Testis (tissue), 3 donors: Measurements from ENCODE around the gene SEC14L5. TPM values are rescaled to one million over a fixed set of nuclear protein-coding genes. Genes with fewer than 3 reads are reported as not detected.
"Not testable (repeated sequence)": the region's sequence is repeated elsewhere in the genome, so short reads cannot be mapped to it uniquely, and the experiment has no call there.

Experiments
- DNase-seq: peaks from one replicate; pipeline ENCODE4 v3.0.0-alpha.2; 2019
- H3K27ac ChIP-seq, 2 donors: fragments of 200-600 bp; sonication (generic); one replicate each; pipeline ENCODE4 v1.5.1; 2019
- H3K27me3 ChIP-seq: fragments of 200-600 bp; sonication (generic); one replicate; pipeline ENCODE4 v1.5.1; 2019
- H3K36me3 ChIP-seq: fragments of 200-600 bp; sonication (generic); one replicate; pipeline ENCODE4 v1.5.1; 2017; ENCODE audit warnings: low read depth; ENCODE audit errors: missing control alignments
- H3K4me1 ChIP-seq: fragments of 200-600 bp; sonication (generic); one replicate; pipeline ENCODE4 v1.5.1; 2019
- H3K4me3 ChIP-seq, 2 donors: fragments of 200-600 bp; sonication (generic); one replicate each; pipeline ENCODE4 v1.5.1; 2017 to 2019
- H3K9me3 ChIP-seq: fragments of 200-600 bp; sonication (generic); one replicate; pipeline ENCODE4 v1.5.1; 2017
- POLR2A ChIP-seq: fragments of 450-650 bp; IDR thresholded peaks from one replicate; pipeline ENCODE4 v1.6.1; 2017; ENCODE audit warnings: antibody characterized with exemption, mild to moderate bottlenecking, moderate library complexity
- WGBS, 2 donors: methylation state at CpG; one replicate each; pipeline ENCODE4 v1.1.5; 2018; 5-methylcytosine and 5-hydroxymethylcytosine counted together
- intact Hi-C: fragments of 100-400 bp; cut with DNase I; formaldehyde crosslinking; loops from one replicate; pipeline ENCODE4 v1.15.1; 2023; ENCODE audit warnings: low total_unique reads
- polyA plus RNA-seq: library from polyadenylated mRNA; stranded (reverse); fragments of 350-450 nt; fragmentation: Illumina TruSeq; extraction: RNeasy Lipid Tissue Mini Kit (QIAGEN cat#74804); gene quantifications from one replicate; pipeline ENCODE4 v1.2.3, GENCODE V29; 2014; ENCODE audit warnings: low read depth, low replicate concordance; ENCODE audit not compliant: insufficient read depth
- total RNA-seq, 2 donors: library from RNA; depleted of rRNA; stranded (reverse); fragments of >200 nt; gene quantifications; one replicate each; pipeline ENCODE4 v1.2.3, GENCODE V29; 2016
- TF ChIP-seq, protein P1 (sequence below), 3 experiments: fragments of 450-650 bp in 2 of 3; fragments of 200-600 bp in 1 of 3; sonication (generic) in 1 of 3; IDR thresholded peaks; one replicate each; pipeline ENCODE4 v1.5.1; 2016 to 2019; ENCODE audit warnings: antibody characterized with exemption in 3 of 3, mild to moderate bottlenecking in 2 of 3, moderate library complexity in 1 of 3

The SEC14L5 gene
- total and polyA plus RNA-seq, 3 donors from 2014 or later: 0.73 to 2.9 (median 1.2) TPM

DNA sequence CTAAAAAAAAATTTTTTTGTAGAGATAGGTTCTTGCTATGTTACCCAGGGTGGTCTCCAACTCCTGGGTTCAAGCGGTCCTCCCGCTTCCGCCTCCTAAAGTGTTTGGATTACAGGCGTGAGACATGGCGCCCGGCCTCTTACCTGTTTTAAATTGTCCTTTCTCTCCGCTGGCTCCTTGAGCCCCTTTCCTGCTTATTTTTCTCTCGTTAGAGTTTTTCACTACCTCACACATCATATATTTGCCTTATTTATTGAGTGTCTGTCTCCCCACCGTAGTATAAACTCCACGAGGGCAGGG, 760 bp upstream of the SEC14L5 start:
- intact Hi-C loops: no loop called here
- no peak for DNase-seq
- 11 to 19% methylated on average over 10 of the region's 10 CpGs for whole genome bisulfite sequencing, 2 donors

DNA sequence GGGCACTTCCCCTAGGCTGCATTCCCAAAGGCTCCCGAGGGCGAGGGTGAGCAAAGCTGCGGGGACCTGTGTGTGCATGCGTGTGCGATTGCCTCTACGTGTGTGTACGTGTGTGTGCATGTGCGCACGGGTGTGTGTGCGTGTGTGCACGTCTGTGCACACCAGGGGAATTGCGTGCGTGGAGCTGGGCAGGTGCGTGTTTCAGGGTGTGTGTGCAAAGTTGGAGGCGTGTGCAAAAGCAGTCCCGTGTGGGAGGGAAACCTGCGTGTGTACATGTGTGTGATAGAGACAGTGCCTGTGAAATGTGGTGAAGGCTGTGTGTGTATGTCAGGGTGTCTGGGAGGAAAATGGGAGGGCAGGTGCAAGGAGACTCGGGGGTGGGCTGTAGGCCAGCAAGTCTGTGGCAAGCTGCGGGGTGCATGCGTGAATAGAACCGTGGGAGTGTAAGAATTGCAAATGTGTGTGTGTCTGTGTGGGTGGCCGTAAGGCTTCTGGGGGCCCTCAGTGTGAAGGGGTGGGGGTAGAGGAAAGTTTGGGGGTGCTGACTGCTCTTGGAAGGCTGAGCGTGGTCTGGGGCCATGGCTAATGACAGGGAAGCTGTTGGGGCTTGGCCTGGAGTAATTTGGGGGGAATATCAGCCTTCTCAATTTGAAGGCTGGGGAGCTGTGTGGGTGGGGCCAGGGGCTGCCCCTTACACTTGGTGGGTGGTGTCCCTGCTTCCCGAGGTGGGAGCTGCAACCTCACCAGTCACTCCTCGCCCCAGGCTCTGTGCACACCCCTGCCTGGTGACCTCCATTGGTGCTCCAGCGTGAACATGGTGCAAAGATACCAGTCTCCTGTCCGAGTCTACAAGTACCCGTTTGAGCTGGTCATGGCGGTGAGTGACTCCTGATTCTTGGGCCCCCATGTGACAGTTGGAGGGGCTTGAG, 644 bp downstream of the SEC14L5 start:
- TF ChIP-seq POLR2A: no peak
- Histone ChIP-seq H3K36me3 (no peaks in the 10 kb centered on the region), H3K4me3 (peak overlapping the region; percentile 36 to 52), H3K27me3 (no peaks in the 10 kb centered on the region), H3K4me1 (peaks cover 8% of the 10 kb centered on the region), H3K9me3 (no peaks in the 10 kb centered on the region), H3K27ac (no peak overlapping the region)
- no peak for DNase-seq
- intact Hi-C loops: no loop called here
- WGBS, 2 donors: 34 to 46% methylated on average over 17 to 28 of the region's 29 CpGs

More for the DNA sequence above, 760 bp upstream of the SEC14L5 start:
- Histone ChIP-seq H3K27ac (peak overlapping the region in 1 of 2 donors; percentile 11), H3K27me3 (no peaks in the 10 kb centered on the region), H3K9me3 (no peaks in the 10 kb centered on the region), H3K4me1 (peaks cover 8% of the 10 kb centered on the region), H3K36me3 (no peaks in the 10 kb centered on the region), H3K4me3 (peak overlapping the region; percentile 53 to 59)
- no peak for TF ChIP-seq POLR2A
- TF ChIP-seq, protein P1, sequence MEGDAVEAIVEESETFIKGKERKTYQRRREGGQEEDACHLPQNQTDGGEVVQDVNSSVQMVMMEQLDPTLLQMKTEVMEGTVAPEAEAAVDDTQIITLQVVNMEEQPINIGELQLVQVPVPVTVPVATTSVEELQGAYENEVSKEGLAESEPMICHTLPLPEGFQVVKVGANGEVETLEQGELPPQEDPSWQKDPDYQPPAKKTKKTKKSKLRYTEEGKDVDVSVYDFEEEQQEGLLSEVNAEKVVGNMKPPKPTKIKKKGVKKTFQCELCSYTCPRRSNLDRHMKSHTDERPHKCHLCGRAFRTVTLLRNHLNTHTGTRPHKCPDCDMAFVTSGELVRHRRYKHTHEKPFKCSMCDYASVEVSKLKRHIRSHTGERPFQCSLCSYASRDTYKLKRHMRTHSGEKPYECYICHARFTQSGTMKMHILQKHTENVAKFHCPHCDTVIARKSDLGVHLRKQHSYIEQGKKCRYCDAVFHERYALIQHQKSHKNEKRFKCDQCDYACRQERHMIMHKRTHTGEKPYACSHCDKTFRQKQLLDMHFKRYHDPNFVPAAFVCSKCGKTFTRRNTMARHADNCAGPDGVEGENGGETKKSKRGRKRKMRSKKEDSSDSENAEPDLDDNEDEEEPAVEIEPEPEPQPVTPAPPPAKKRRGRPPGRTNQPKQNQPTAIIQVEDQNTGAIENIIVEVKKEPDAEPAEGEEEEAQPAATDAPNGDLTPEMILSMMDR (IDR thresholded peaks at IDR 0.05): no peak

DNA sequence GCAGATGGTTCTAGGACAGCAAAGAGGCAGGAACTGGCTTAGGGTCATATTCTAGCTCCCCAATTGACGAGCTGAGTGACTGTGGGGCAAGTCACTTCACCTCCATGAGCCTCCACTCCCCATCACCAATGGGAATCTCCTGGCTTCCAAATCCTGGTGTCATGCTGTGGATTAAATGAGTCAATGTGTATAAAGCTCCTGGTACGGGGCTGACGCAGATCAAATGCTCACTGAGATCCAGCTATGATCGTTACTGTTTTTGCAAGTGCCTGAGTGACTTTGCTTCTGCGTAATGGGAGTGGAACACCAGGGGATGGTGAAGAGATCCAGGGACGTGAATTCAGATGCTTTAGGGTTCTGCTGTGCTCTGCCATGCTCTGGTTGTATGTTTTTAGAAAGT, 2.4 kb downstream of the SEC14L5 start:
- Histone ChIP-seq H3K27ac (no peak overlapping the region), H3K4me3 (no peak overlapping the region), H3K9me3 (no peaks in the 10 kb centered on the region), H3K4me1 (peaks cover 8% of the 10 kb centered on the region), H3K27me3 (no peaks in the 10 kb centered on the region), H3K36me3 (no peaks in the 10 kb centered on the region)
- TF ChIP-seq, protein P1 (IDR thresholded peaks at IDR 0.05): no peak
- no peak for TF ChIP-seq POLR2A
- no peak for DNase-seq
- WGBS, 2 donors: 75 to 77% methylated on average over 6 of the region's 6 CpGs
- intact Hi-C loops: no loop called here

DNA sequence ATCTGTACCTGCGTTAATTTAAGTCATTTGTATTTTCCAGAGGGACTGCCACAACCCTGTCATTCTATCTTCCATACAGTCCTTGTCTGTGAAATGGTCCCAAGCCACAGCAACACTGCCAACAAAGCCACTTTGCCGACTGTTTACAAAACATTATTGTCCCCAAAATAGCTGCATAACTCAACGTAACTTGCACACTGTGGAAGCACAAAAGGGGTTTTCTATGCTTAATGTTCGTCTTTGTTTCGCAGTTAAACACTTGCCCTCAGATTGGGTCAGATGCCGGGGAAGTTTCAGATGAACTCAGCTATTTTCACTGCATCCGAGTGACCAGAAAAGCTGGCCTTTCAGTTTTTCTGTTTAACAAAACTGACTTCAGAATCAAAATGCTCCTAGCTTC, 4.6 kb downstream of the SEC14L5 start:
- intact Hi-C loops: no loop called here
- H3K4me1 ChIP-seq: peaks cover 8% of the 10 kb centered on the region
- H3K27ac ChIP-seq: no peak overlapping the region
- WGBS, 2 donors: 61 to 75% methylated on average over 7 of the region's 7 CpGs
- no peak for TF ChIP-seq POLR2A
- TF ChIP-seq, protein P1 (IDR thresholded peaks at IDR 0.05): no peak
- H3K27me3 ChIP-seq: no peaks in the 10 kb centered on the region
- no peak overlapping the region for H3K4me3 ChIP-seq
- no peaks in the 10 kb centered on the region for H3K9me3 ChIP-seq
- no peaks in the 10 kb centered on the region for H3K36me3 ChIP-seq
- DNase-seq: no peak

DNA sequence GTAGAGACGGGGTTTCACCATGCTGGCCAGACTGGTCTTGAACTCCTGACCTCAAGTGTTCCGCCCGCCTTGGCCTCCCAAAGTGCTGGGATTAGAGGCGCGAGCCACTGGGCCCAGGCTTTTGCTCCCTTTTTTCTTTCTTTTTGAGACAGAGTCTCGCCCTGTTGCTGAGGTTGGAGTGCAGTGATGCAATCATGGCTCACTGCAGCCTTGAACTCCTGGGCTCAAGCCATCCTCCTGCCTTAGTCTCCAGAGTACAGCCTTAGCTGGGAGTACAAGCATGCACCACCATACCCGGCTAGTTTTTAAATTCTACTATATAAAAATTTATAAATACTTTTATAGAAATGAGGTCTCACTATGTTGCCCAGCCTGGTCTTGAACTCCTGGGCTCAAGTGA, 5.4 kb downstream of the SEC14L5 start:
- DNase-seq: peak; percentile 38
- H3K36me3 ChIP-seq, H3K4me3 ChIP-seq, H3K9me3 ChIP-seq, H3K27ac ChIP-seq, intact Hi-C loops, H3K4me1 ChIP-seq, H3K27me3 ChIP-seq: not testable (repeated sequence)
- 70 to 82% methylated on average over 7 of the region's 7 CpGs for WGBS, 2 donors
